ENCODE measurements around the gene TNRC6A.
"Not testable (repeated sequence)": the region's sequence is repeated elsewhere in the genome, so short reads cannot be mapped to it uniquely, and the experiment has no call there.

Gene TNRC6A

GRCh38 chr16:24696699-24697098 is 32.8 kb upstream of the TNRC6A start:
- no peak overlapping the region for H3K4me3 ChIP-seq (ENCODE audit: low read depth, low read length)
- peaks cover 15% of the 10 kb centered on the region for H3K4me1 ChIP-seq (ENCODE audit: control insufficient read depth, insufficient read depth, low read length, unreplicated experiment)
- no peak overlapping the region for H3K27ac ChIP-seq (ENCODE audit: low read depth, low read length)
- no peaks in the 10 kb centered on the region for H3K79me2 ChIP-seq (ENCODE audit: control insufficient read depth, insufficient read depth, low read length, unreplicated experiment)
- no peaks in the 10 kb centered on the region for H3K36me3 ChIP-seq (ENCODE audit: insufficient read depth, low read length)
- no peaks in the 10 kb centered on the region for H3K27me3 ChIP-seq (ENCODE audit: insufficient read depth, low read length)
- H2AFZ ChIP-seq (ENCODE audit: low read length, unreplicated experiment) = no peak overlapping the region

- Histone ChIP-seq H3K4me3 (ENCODE audit: low read depth, low read length) (no peak overlapping the region), H3K36me3 (ENCODE audit: insufficient read depth, low read length) (no peaks in the 10 kb centered on the region), H3K27ac (ENCODE audit: low read depth, low read length) (no peak overlapping the region)
Measured at GRCh38 chr16:24698308-24698707, 31.1 kb upstream of the TNRC6A start.

GRCh38 chr16:24699151-24699723 is 30.2 kb upstream of the TNRC6A start:
- no peaks in the 10 kb centered on the region for H3K36me3 ChIP-seq (ENCODE audit: insufficient read depth, low read length)
- H3K79me2 ChIP-seq (ENCODE audit: control insufficient read depth, insufficient read depth, low read length, unreplicated experiment) = no peaks in the 10 kb centered on the region
- no peak overlapping the region for H2AFZ ChIP-seq (ENCODE audit: low read length, unreplicated experiment)
- H3K27ac ChIP-seq (ENCODE audit: low read depth, low read length) = no peak overlapping the region
- H3K4me3 ChIP-seq (ENCODE audit: low read depth, low read length) = no peak overlapping the region
- H3K27me3 ChIP-seq (ENCODE audit: insufficient read depth, low read length) = no peaks in the 10 kb centered on the region
- H3K4me1 ChIP-seq (ENCODE audit: control insufficient read depth, insufficient read depth, low read length, unreplicated experiment) = peaks cover 26% of the 10 kb centered on the region

More at GRCh38 chr16:24698308-24698707, 31.1 kb upstream of the TNRC6A start:
- Histone ChIP-seq H3K79me2 (ENCODE audit: control insufficient read depth, insufficient read depth, low read length, unreplicated experiment) (no peaks in the 10 kb centered on the region), H2AFZ (ENCODE audit: low read length, unreplicated experiment) (no peak overlapping the region), H3K27me3 (ENCODE audit: insufficient read depth, low read length) (no peaks in the 10 kb centered on the region), H3K4me1 (ENCODE audit: control insufficient read depth, insufficient read depth, low read length, unreplicated experiment) (peaks cover 26% of the 10 kb centered on the region)

- Histone ChIP-seq H3K36me3 (ENCODE audit: insufficient read depth, low read length) (no peaks in the 10 kb centered on the region), H3K4me1 (ENCODE audit: control insufficient read depth, insufficient read depth, low read length, unreplicated experiment) (peaks cover 28% of the 10 kb centered on the region), H3K27ac (ENCODE audit: low read depth, low read length) (peak overlapping the region; percentile 98), H2AFZ (ENCODE audit: low read length, unreplicated experiment) (peak overlapping the region; percentile 16), H3K4me3 (ENCODE audit: low read depth, low read length) (no peak overlapping the region), H3K27me3 (ENCODE audit: insufficient read depth, low read length) (no peaks in the 10 kb centered on the region), H3K79me2 (ENCODE audit: control insufficient read depth, insufficient read depth, low read length, unreplicated experiment) (no peaks in the 10 kb centered on the region)
Measured at GRCh38 chr16:24700549-24701392, 28.7 kb upstream of the TNRC6A start.

GRCh38 chr16:24701521-24701951 is 27.9 kb upstream of the TNRC6A start:
- H3K27ac ChIP-seq (ENCODE audit: low read depth, low read length) = peak overlapping the region; percentile 98
- peak overlapping the region; percentile 72 for H2AFZ ChIP-seq (ENCODE audit: low read length, unreplicated experiment)
- H3K36me3 ChIP-seq (ENCODE audit: insufficient read depth, low read length) = no peaks in the 10 kb centered on the region
- H3K4me3 ChIP-seq (ENCODE audit: low read depth, low read length) = peak overlapping the region; percentile 73
- H3K79me2 ChIP-seq (ENCODE audit: control insufficient read depth, insufficient read depth, low read length, unreplicated experiment) = no peaks in the 10 kb centered on the region
- H3K27me3 ChIP-seq (ENCODE audit: insufficient read depth, low read length) = no peaks in the 10 kb centered on the region
- H3K4me1 ChIP-seq (ENCODE audit: control insufficient read depth, insufficient read depth, low read length, unreplicated experiment) = peaks cover 31% of the 10 kb centered on the region

- H3K36me3 ChIP-seq (ENCODE audit: insufficient read depth, low read length); H3K4me1 ChIP-seq (ENCODE audit: control insufficient read depth, insufficient read depth, low read length, unreplicated experiment); H3K27me3 ChIP-seq (ENCODE audit: insufficient read depth, low read length); H3K79me2 ChIP-seq (ENCODE audit: control insufficient read depth, insufficient read depth, low read length, unreplicated experiment); H3K27ac ChIP-seq (ENCODE audit: low read depth, low read length); H3K4me3 ChIP-seq (ENCODE audit: low read depth, low read length); H2AFZ ChIP-seq (ENCODE audit: low read length, unreplicated experiment): not testable (repeated sequence)
Measured at GRCh38 chr16:24707760-24708159, 21.7 kb upstream of the TNRC6A start.

- Histone ChIP-seq H3K4me1 (ENCODE audit: control insufficient read depth, insufficient read depth, low read length, unreplicated experiment) (no peaks in the 10 kb centered on the region), H3K27me3 (ENCODE audit: insufficient read depth, low read length) (no peaks in the 10 kb centered on the region), H3K4me3 (ENCODE audit: low read depth, low read length) (no peak overlapping the region), H3K79me2 (ENCODE audit: control insufficient read depth, insufficient read depth, low read length, unreplicated experiment) (no peaks in the 10 kb centered on the region), H3K27ac (ENCODE audit: low read depth, low read length) (no peak overlapping the region), H2AFZ (ENCODE audit: low read length, unreplicated experiment) (no peak overlapping the region), H3K36me3 (ENCODE audit: insufficient read depth, low read length) (no peaks in the 10 kb centered on the region)
Measured at GRCh38 chr16:24713379-24713778, 16.1 kb upstream of the TNRC6A start.

- Histone ChIP-seq H2AFZ (ENCODE audit: low read length, unreplicated experiment) (no peak overlapping the region), H3K27ac (ENCODE audit: low read depth, low read length) (no peak overlapping the region), H3K79me2 (ENCODE audit: control insufficient read depth, insufficient read depth, low read length, unreplicated experiment) (no peaks in the 10 kb centered on the region), H3K27me3 (ENCODE audit: insufficient read depth, low read length) (no peaks in the 10 kb centered on the region), H3K36me3 (ENCODE audit: insufficient read depth, low read length) (no peaks in the 10 kb centered on the region), H3K4me1 (ENCODE audit: control insufficient read depth, insufficient read depth, low read length, unreplicated experiment) (no peaks in the 10 kb centered on the region), H3K4me3 (ENCODE audit: low read depth, low read length) (no peak overlapping the region)
Measured at GRCh38 chr16:24717411-24717810, 12.0 kb upstream of the TNRC6A start.

- H3K27ac ChIP-seq (ENCODE audit: low read depth, low read length) = no peak overlapping the region
- H3K27me3 ChIP-seq (ENCODE audit: insufficient read depth, low read length) = no peaks in the 10 kb centered on the region
- H2AFZ ChIP-seq (ENCODE audit: low read length, unreplicated experiment) = no peak overlapping the region
- H3K4me3 ChIP-seq (ENCODE audit: low read depth, low read length) = no peak overlapping the region
- no peaks in the 10 kb centered on the region for H3K79me2 ChIP-seq (ENCODE audit: control insufficient read depth, insufficient read depth, low read length, unreplicated experiment)
- H3K36me3 ChIP-seq (ENCODE audit: insufficient read depth, low read length) = no peaks in the 10 kb centered on the region
- H3K4me1 ChIP-seq (ENCODE audit: control insufficient read depth, insufficient read depth, low read length, unreplicated experiment) = peaks cover 11% of the 10 kb centered on the region
Measured at GRCh38 chr16:24718967-24719521, 10.4 kb upstream of the TNRC6A start.

GRCh38 chr16:24721830-24722238 is 7.6 kb upstream of the TNRC6A start:
- no peaks in the 10 kb centered on the region for H3K36me3 ChIP-seq (ENCODE audit: insufficient read depth, low read length)
- H3K27ac ChIP-seq (ENCODE audit: low read depth, low read length) = no peak overlapping the region
- no peak overlapping the region for H2AFZ ChIP-seq (ENCODE audit: low read length, unreplicated experiment)
- no peak overlapping the region for H3K4me3 ChIP-seq (ENCODE audit: low read depth, low read length)
- no peaks in the 10 kb centered on the region for H3K27me3 ChIP-seq (ENCODE audit: insufficient read depth, low read length)
- no peaks in the 10 kb centered on the region for H3K79me2 ChIP-seq (ENCODE audit: control insufficient read depth, insufficient read depth, low read length, unreplicated experiment)
- H3K4me1 ChIP-seq (ENCODE audit: control insufficient read depth, insufficient read depth, low read length, unreplicated experiment) = peaks cover 11% of the 10 kb centered on the region

- Histone ChIP-seq H3K79me2 (ENCODE audit: control insufficient read depth, insufficient read depth, low read length, unreplicated experiment) (no peaks in the 10 kb centered on the region), H3K4me3 (ENCODE audit: low read depth, low read length) (no peak overlapping the region), H3K4me1 (ENCODE audit: control insufficient read depth, insufficient read depth, low read length, unreplicated experiment) (peaks cover 14% of the 10 kb centered on the region), H2AFZ (ENCODE audit: low read length, unreplicated experiment) (no peak overlapping the region), H3K27ac (ENCODE audit: low read depth, low read length) (no peak overlapping the region), H3K27me3 (ENCODE audit: insufficient read depth, low read length) (no peaks in the 10 kb centered on the region), H3K36me3 (ENCODE audit: insufficient read depth, low read length) (no peaks in the 10 kb centered on the region)
Measured at GRCh38 chr16:24723663-24724062, 5.8 kb upstream of the TNRC6A start.

All from ACC112 (cell line).